Muscle of leg (tissue), 11 donors: ENCODE measurements around the gene NLGN2. TPM values are rescaled to one million over a fixed set of nuclear protein-coding genes. Genes with fewer than 3 reads are reported as not detected.
A peak's percentile ranks its signal among the peaks of the same experiment; 100 is the strongest.

Experiments used
- DNase-seq: peaks from one replicate; pipeline ENCODE4 v3.0.0; 2013
- H3K27ac ChIP-seq: one replicate; pipeline ENCODE4 v1.5.1; 2013; ENCODE audit warnings: mild to moderate bottlenecking, low read length, control low read depth
- H3K27me3 ChIP-seq: one replicate; pipeline ENCODE4 v1.6.1; 2013; ENCODE audit warnings: low read length; ENCODE audit not compliant: control insufficient read depth, insufficient read depth
- H3K36me3 ChIP-seq: one replicate; pipeline ENCODE4 v1.6.1; 2013; ENCODE audit warnings: low read length; ENCODE audit not compliant: control insufficient read depth, insufficient read depth
- H3K4me1 ChIP-seq: one replicate; pipeline ENCODE4 v1.6.1; 2013; ENCODE audit warnings: low read length; ENCODE audit not compliant: control insufficient read depth, insufficient read depth
- H3K4me3 ChIP-seq: one replicate; pipeline ENCODE4 v1.5.1; 2013; ENCODE audit warnings: low read length, control low read depth
- H3K9me3 ChIP-seq: replicated peaks from 2 replicates; pipeline ENCODE4 v1.6.1; 2013; ENCODE audit warnings: low read depth, low read length; ENCODE audit not compliant: control insufficient read depth
- WGBS: methylation state at CpG from one replicate; pipeline ENCODE4 v1.1.5; 2013; ENCODE audit warnings: missing lambda C conversion rate; ENCODE audit not compliant: insufficient coverage; 5-methylcytosine and 5-hydroxymethylcytosine counted together
- polyA plus RNA-seq, 8 donors: library from polyadenylated mRNA; unstranded; fragments of 120-200 nt; gene quantifications; one replicate each; pipeline versions ENCODE4 v1.2.1 to v1.2.3, GENCODE V29; 2013; ENCODE audit warnings: inconsistent platforms in 1 of 8, low replicate concordance in 1 of 8; ENCODE audit not compliant: insufficient read length in 8 of 8, insufficient read depth in 1 of 8
- total RNA-seq: library from RNA; stranded (reverse); fragments of 120-200 nt; gene quantifications from one replicate; pipeline ENCODE4 v1.2.4, GENCODE V29; 2013

Gene NLGN2
- total and polyA plus RNA-seq, 9 donors: 7.7 to 36.2 (median 25.7) TPM

- peak within 1 kb of the TSS; percentile 82 for H3K4me3 ChIP-seq
- H3K9me3 ChIP-seq: no peaks in the 10 kb centered on the region
- peaks cover 26% of the 10 kb centered on the region for H3K4me1 ChIP-seq
- H3K27ac ChIP-seq: peak within 1 kb of the TSS; percentile 98
- WGBS: 0% methylated on average over 40 of the region's 49 CpGs
- H3K36me3 ChIP-seq: peaks cover 4% of the 10 kb centered on the region
- H3K27me3 ChIP-seq: peaks cover 8% of the 10 kb centered on the region
- peak; percentile 100 for DNase-seq
Measured at GRCh38 chr17:7403977-7404736, 3.5 kb upstream of the NLGN2 start, which contains the start of gene TMEM256. TSS of gene TMEM256 (minus strand) at chr17:7404097. CDS start at chr17:7404084, 13 bp downstream.

- peak overlapping the region; percentile 82 for H3K4me3 ChIP-seq
- WGBS: under 1% methylated on average over 54 of the region's 65 CpGs
- peak overlapping the region; percentile 98 for H3K27ac ChIP-seq
- H3K27me3 ChIP-seq: peaks cover 8% of the 10 kb centered on the region
- no peak for DNase-seq
- peaks cover 26% of the 10 kb centered on the region for H3K4me1 ChIP-seq
- no peaks in the 10 kb centered on the region for H3K9me3 ChIP-seq
- H3K36me3 ChIP-seq: peaks cover 11% of the 10 kb centered on the region
Measured at GRCh38 chr17:7404737-7405349, 2.8 kb upstream of the NLGN2 start.

GRCh38 chr17:7405350-7406234 lies 2.1 kb upstream of the NLGN2 start:
- peaks cover 15% of the 10 kb centered on the region for H3K36me3 ChIP-seq
- H3K27me3 ChIP-seq: peaks cover 8% of the 10 kb centered on the region
- 6% methylated on average over 19 of the region's 38 CpGs for WGBS
- H3K9me3 ChIP-seq: no peaks in the 10 kb centered on the region
- peaks cover 26% of the 10 kb centered on the region for H3K4me1 ChIP-seq
- peak overlapping the region; percentile 98 for H3K27ac ChIP-seq
- H3K4me3 ChIP-seq: peak overlapping the region; percentile 82
- peak; percentile 68 for DNase-seq

GRCh38 chr17:7406235-7406825 lies 1.3 kb upstream of the NLGN2 start:
- WGBS: 39% methylated on average over 3 of the region's 12 CpGs
- no peaks in the 10 kb centered on the region for H3K9me3 ChIP-seq
- peaks cover 26% of the 10 kb centered on the region for H3K4me1 ChIP-seq
- peaks cover 18% of the 10 kb centered on the region for H3K36me3 ChIP-seq
- no peak for DNase-seq
- peak overlapping the region; percentile 82 for H3K4me3 ChIP-seq
- peak overlapping the region; percentile 98 for H3K27ac ChIP-seq
- H3K27me3 ChIP-seq: peaks cover 8% of the 10 kb centered on the region

- WGBS: no CpG with 5 or more reads among the region's 13 CpGs
- Histone ChIP-seq H3K9me3 (no peaks in the 10 kb centered on the region), H3K27me3 (peaks cover 8% of the 10 kb centered on the region), H3K36me3 (peaks cover 18% of the 10 kb centered on the region), H3K4me3 (no peak overlapping the region), H3K27ac (no peak overlapping the region), H3K4me1 (peaks cover 26% of the 10 kb centered on the region)
- no peak for DNase-seq
Measured at GRCh38 chr17:7407082-7407481, 563 bp upstream of the NLGN2 start.

GRCh38 chr17:7408252-7408727 lies 645 bp downstream of the NLGN2 start:
- 62% methylated on average over 55 of the region's 58 CpGs for WGBS
- H3K27me3 ChIP-seq: peaks cover 8% of the 10 kb centered on the region

GRCh38 chr17:7408863-7409262 lies 1.2 kb downstream of the NLGN2 start:
- Histone ChIP-seq H3K27ac (no peak overlapping the region), H3K27me3 (peaks cover 8% of the 10 kb centered on the region), H3K4me1 (peaks cover 16% of the 10 kb centered on the region), H3K36me3 (peaks cover 18% of the 10 kb centered on the region), H3K4me3 (no peak overlapping the region), H3K9me3 (no peaks in the 10 kb centered on the region)
- 87% methylated on average over 6 of the region's 6 CpGs for WGBS
- DNase-seq: no peak

More at GRCh38 chr17:7408252-7408727, 645 bp downstream of the NLGN2 start:
- Histone ChIP-seq H3K36me3 (peaks cover 18% of the 10 kb centered on the region), H3K4me3 (no peak overlapping the region), H3K4me1 (peaks cover 19% of the 10 kb centered on the region), H3K27ac (no peak overlapping the region), H3K9me3 (no peaks in the 10 kb centered on the region)
- DNase-seq: no peak

GRCh38 chr17:7409716-7410115 lies 2.1 kb downstream of the NLGN2 start:
- Histone ChIP-seq H3K4me1 (peaks cover 16% of the 10 kb centered on the region), H3K27ac (no peak overlapping the region)

GRCh38 chr17:7410634-7411426 lies 3.2 kb downstream of the NLGN2 start:
- Histone ChIP-seq H3K36me3 (peaks cover 26% of the 10 kb centered on the region), H3K27me3 (peaks cover 3% of the 10 kb centered on the region), H3K9me3 (no peaks in the 10 kb centered on the region), H3K4me3 (no peak overlapping the region), H3K27ac (no peak overlapping the region), H3K4me1 (peaks cover 6% of the 10 kb centered on the region)
- no peak for DNase-seq
- WGBS: 78% methylated on average over 14 of the region's 25 CpGs

More at GRCh38 chr17:7409716-7410115, 2.1 kb downstream of the NLGN2 start:
- no peak overlapping the region for H3K4me3 ChIP-seq
- no peak for DNase-seq
- H3K9me3 ChIP-seq: no peaks in the 10 kb centered on the region
- H3K36me3 ChIP-seq: peaks cover 18% of the 10 kb centered on the region
- WGBS: 82% methylated on average over 6 of the region's 6 CpGs
- peaks cover 8% of the 10 kb centered on the region for H3K27me3 ChIP-seq
